ENCODE measurements around the gene TK2.

Gene TK2

GRCh38 chr16:66544016-66544757 is 5.7 kb downstream of the TK2 start:
- FAIRE-seq: no peak

GRCh38 chr16:66543541-66543940 is 6.4 kb downstream of the TK2 start:
- no peak for FAIRE-seq

GRCh38 chr16:66542396-66542795 is 7.5 kb downstream of the TK2 start:
- FAIRE-seq: no peak

GRCh38 chr16:66541388-66542355 is 8.2 kb downstream of the TK2 start:
- FAIRE-seq: no peak

- FAIRE-seq: no peak
These were observed 10.1 kb downstream of the TK2 start for GRCh38 chr16:66539623-66540469.

- FAIRE-seq: no peak
These were observed 11.0 kb downstream of the TK2 start for GRCh38 chr16:66538910-66539309.

GRCh38 chr16:66537236-66537635 is 12.7 kb downstream of the TK2 start:
- no peak for FAIRE-seq

- FAIRE-seq: no peak
These were observed 13.4 kb downstream of the TK2 start for GRCh38 chr16:66536525-66536924.

GRCh38 chr16:66534376-66534799 is 15.5 kb downstream of the TK2 start:
- FAIRE-seq: no peak

GRCh38 chr16:66529475-66529874 is 20.4 kb downstream of the TK2 start:
- no peak for FAIRE-seq

- no peak for FAIRE-seq
These were observed 21.6 kb downstream of the TK2 start for GRCh38 chr16:66528294-66528693.

GRCh38 chr16:66525396-66526180 is 24.3 kb downstream of the TK2 start:
- no peak for FAIRE-seq

- FAIRE-seq: no peak
These were observed 25.2 kb downstream of the TK2 start for GRCh38 chr16:66524601-66525164.

- no peak for FAIRE-seq
These were observed 26.0 kb downstream of the TK2 start for GRCh38 chr16:66523861-66524354.

- FAIRE-seq: no peak
These were observed 26.9 kb downstream of the TK2 start for GRCh38 chr16:66522816-66523590.

GRCh38 chr16:66521951-66522771 is 27.8 kb downstream of the TK2 start:
- no peak for FAIRE-seq

GRCh38 chr16:66521252-66521713 is 28.6 kb downstream of the TK2 start:
- no peak for FAIRE-seq

- FAIRE-seq: no peak
These were observed 29.3 kb downstream of the TK2 start for GRCh38 chr16:66520406-66521170.
